ENCODE measurements around the gene ZNF808. TPM values are rescaled to one million over a fixed set of nuclear protein-coding genes. Genes with fewer than 3 reads are reported as not detected.

ZNF808 gene
- total RNA-seq, 2 experiments from 2014 or later: 31.8 to 32.9 TPM

- ChIA-PET POLR2A (no interaction called here), CTCF (no interaction called here)
- intact Hi-C loops (cut with micrococcal nuclease): no loop called here
- no peaks in the 10 kb centered on the region for H3K27me3 Mint-ChIP-seq
- no peak overlapping the region for H3K27ac Mint-ChIP-seq
- H3K9me3 Mint-ChIP-seq: peaks cover 26% of the 10 kb centered on the region
- H3K4me3 Mint-ChIP-seq: no peak overlapping the region
- H3K36me3 Mint-ChIP-seq: peaks cover 28% of the 10 kb centered on the region
- peaks cover 19% of the 10 kb centered on the region for H3K4me1 Mint-ChIP-seq (ENCODE audit: low read depth)
- DNase-seq: no peak
These were observed 75.5 kb downstream of the ZNF808 start for GRCh38 chr19:52602941-52603340.

GRCh38 chr19:52603558-52604207 lies 76.2 kb downstream of the ZNF808 start:
- Mint-ChIP-seq H3K4me3 (no peak overlapping the region), H3K27me3 (no peaks in the 10 kb centered on the region), H3K4me1 (ENCODE audit: low read depth) (peaks cover 19% of the 10 kb centered on the region), H3K27ac (no peak overlapping the region), H3K9me3 (peaks cover 31% of the 10 kb centered on the region), H3K36me3 (peaks cover 30% of the 10 kb centered on the region)
- intact Hi-C loops (cut with micrococcal nuclease): no loop called here
- CTCF ChIA-PET: no interaction called here
- POLR2A ChIA-PET: no interaction called here
- DNase-seq: no peak

Other genes with a start within 250 kb of the ZNF808 start
- 1 to 10 TPM; 3.4 to 4.1 TPM for gene ZNF480, start 230.5 kb upstream of the ZNF808 start, total RNA-seq
- 1 to 10 TPM; 1.7 to 2.1 TPM for gene ZNF610, start 191.4 kb upstream of the ZNF808 start, total RNA-seq
- gene ZNF880, start 157.7 kb upstream of the ZNF808 start, total RNA-seq: 1 to 10 TPM; 8.2 to 8.3 TPM
- gene ZNF528, start 129.8 kb upstream of the ZNF808 start, total RNA-seq: 1 to 10 TPM; 4.4 to 8.1 TPM
- not detected for gene ZNF534, start 98.5 kb upstream of the ZNF808 start, total RNA-seq
- under 1 TPM; 0.56 to 0.78 TPM for gene ZNF578, start 74.1 kb upstream of the ZNF808 start, total RNA-seq
- gene ZNF701, start 42.6 kb downstream of the ZNF808 start, total RNA-seq: 10 to 100 TPM; 19.9 to 22.7 TPM
- 10 to 100 TPM; 28.7 to 31.2 TPM for gene ZNF83, start 110.7 kb downstream of the ZNF808 start, total RNA-seq
- 10 to 100 TPM; 17.9 to 20.3 TPM for gene ZNF611, start 207.4 kb downstream of the ZNF808 start, total RNA-seq